GM12873 (cell line): ENCODE data around the gene SVOPL.

Experiments
- CTCF ChIP-seq: IDR thresholded peaks from 2 replicates; pipeline ENCODE4 v1.5.1; 2012; ENCODE audit warnings: low read depth, mild to moderate bottlenecking, moderate library complexity, low read length, control low read depth; ENCODE audit not compliant: insufficient read depth; ENCODE audit errors: missing control alignments

SVOPL gene

GRCh38 chr7:138658889-138659288, 42.3 kb downstream of the SVOPL start:
- no peak for TF ChIP-seq CTCF

DNA sequence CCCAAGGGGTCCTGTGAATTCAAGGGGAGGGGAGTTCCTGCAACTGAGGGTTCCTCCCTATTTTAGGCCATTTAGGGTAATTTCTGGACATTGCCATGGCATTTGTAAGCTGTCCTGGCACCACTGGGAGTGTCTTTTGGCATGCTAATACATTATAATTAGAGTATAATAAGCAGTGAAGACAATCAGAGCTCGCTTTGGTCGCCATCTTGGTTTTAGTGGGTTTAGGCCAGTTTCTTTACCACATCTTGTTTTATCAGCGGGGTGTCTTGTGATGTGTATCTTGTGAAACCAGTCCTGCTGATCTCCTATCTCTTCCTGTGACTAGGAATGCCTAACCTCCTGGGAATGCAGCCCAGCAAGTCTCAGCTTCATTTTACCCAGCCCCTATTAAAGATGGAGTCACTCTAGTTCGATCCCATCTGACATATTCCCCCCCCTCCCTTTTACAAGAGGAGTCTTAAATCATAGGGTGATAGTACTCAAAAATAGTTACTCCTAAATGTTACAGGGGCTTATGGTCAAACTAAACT, 43.2 kb downstream of the SVOPL start:
- no peak for TF ChIP-seq CTCF

- no peak for TF ChIP-seq CTCF
Observed at GRCh38 chr7:138656952-138657351, 44.2 kb downstream of the SVOPL start.

DNA sequence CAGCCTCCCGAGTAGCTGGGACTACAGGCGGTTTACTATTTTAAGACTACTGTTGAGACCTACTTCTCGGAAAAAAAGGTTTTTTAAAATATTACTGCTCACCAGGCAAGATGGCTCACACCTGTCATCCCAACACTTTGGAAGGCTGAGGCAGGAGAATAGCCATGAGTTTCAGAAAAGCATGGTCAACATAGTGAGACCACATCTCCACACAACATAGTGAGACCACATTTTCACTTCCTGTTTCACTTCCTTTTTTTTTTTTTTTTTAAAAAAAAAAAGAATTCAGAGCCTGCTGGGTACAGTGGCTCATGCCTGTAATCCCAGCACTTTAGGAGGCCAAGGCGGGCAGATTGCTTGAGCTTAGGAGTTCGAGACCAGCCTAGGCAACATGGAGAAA, 46.5 kb downstream of the SVOPL start:
- no peak for TF ChIP-seq CTCF

DNA sequence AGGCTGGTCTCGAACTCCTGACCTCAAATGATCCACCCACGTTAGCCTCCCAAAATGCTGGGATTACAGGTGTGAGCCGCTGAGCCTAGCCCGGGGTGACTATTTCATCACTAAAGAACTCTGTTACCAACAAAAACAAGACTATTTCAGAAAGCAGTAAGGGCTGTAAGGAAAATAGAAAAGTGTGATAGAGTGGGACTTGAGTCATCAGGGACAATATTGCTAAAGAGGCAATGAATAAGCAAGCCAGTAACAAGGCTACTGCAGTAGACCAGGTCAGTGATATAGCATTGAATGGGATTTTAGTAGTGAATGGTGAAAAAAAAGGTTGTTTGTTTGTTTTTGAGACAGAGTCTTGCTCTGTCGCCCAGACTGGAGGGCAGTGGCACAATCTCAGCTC, 51.7 kb downstream of the SVOPL start:
- no peak for TF ChIP-seq CTCF

DNA sequence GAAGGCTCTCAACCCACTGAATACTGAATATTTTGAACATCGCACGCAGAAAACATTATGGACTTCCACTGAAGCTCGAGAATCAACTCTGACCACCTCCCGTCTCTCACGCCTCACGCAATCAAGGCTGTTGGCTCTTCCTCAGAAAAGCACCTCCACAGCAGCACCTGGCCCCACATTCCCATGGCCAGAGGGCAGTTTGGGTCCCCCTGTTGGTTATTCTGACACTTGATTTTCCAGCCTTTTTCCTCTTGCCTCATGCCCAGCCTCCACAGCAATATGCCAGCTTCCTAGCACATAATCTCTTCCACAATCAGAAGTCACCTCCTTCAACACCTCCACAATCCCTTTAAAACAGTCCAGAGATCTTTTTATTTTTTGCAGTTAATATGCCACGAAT, 55.9 kb downstream of the SVOPL start:
- TF ChIP-seq CTCF: no peak

GRCh38 chr7:138632826-138633602, 68.1 kb downstream of the SVOPL start:
- TF ChIP-seq CTCF: no peak
